Measurements from ENCODE around the gene SLC22A1. TPM values are rescaled to one million over a fixed set of nuclear protein-coding genes. Genes with fewer than 3 reads are reported as not detected.
"Not testable (repeated sequence)": the region's sequence is repeated elsewhere in the genome, so short reads cannot be mapped to it uniquely, and the experiment has no call there.

Gene SLC22A1
- total RNA-seq, 1 experiment from 2014 or later, result 0.07 TPM

- no peak for DNase-seq (ENCODE audit: low spot score)
Measured at GRCh38 chr6:160124007-160124406, 2.4 kb downstream of the SLC22A1 start.

GRCh38 chr6:160124605-160125004 is 3.0 kb downstream of the SLC22A1 start:
- DNase-seq (ENCODE audit: low spot score), result no peak

- DNase-seq (ENCODE audit: low spot score), result not testable (repeated sequence)
Measured at GRCh38 chr6:160125105-160125504, 3.5 kb downstream of the SLC22A1 start.

GRCh38 chr6:160127270-160128124 is 5.9 kb downstream of the SLC22A1 start:
- no peak for DNase-seq (ENCODE audit: low spot score)

- no peak for DNase-seq (ENCODE audit: low spot score)
Measured at GRCh38 chr6:160128125-160128683, 6.6 kb downstream of the SLC22A1 start.

GRCh38 chr6:160128879-160129516 is 7.4 kb downstream of the SLC22A1 start:
- DNase-seq (ENCODE audit: low spot score), result no peak

- DNase-seq (ENCODE audit: low spot score), result no peak
Measured at GRCh38 chr6:160129881-160130615, 8.4 kb downstream of the SLC22A1 start.

- DNase-seq (ENCODE audit: low spot score), result no peak
Measured at GRCh38 chr6:160130729-160131484, 9.3 kb downstream of the SLC22A1 start.

- DNase-seq (ENCODE audit: low spot score), result no peak
Measured at GRCh38 chr6:160131636-160132296, 10.2 kb downstream of the SLC22A1 start.

- no peak for DNase-seq (ENCODE audit: low spot score)
Measured at GRCh38 chr6:160132297-160132637, 10.7 kb downstream of the SLC22A1 start.

GRCh38 chr6:160132776-160133338 is 11.2 kb downstream of the SLC22A1 start:
- DNase-seq (ENCODE audit: low spot score), result no peak

GRCh38 chr6:160133441-160134336 is 12.1 kb downstream of the SLC22A1 start:
- no peak for DNase-seq (ENCODE audit: low spot score)

GRCh38 chr6:160134337-160134751 is 12.7 kb downstream of the SLC22A1 start:
- DNase-seq (ENCODE audit: low spot score), result not testable (repeated sequence)

- DNase-seq (ENCODE audit: low spot score), result no peak
Measured at GRCh38 chr6:160134779-160135547, 13.3 kb downstream of the SLC22A1 start.

GRCh38 chr6:160135907-160136655 is 14.5 kb downstream of the SLC22A1 start:
- no peak for DNase-seq (ENCODE audit: low spot score)

- no peak for DNase-seq (ENCODE audit: low spot score)
Measured at GRCh38 chr6:160137130-160137988, 15.7 kb downstream of the SLC22A1 start.

Measured in A172 (cell line).